Progenitor cell of endocrine pancreas (in vitro differentiated cells): Measurements from ENCODE around the gene TMEM164. TPM values are rescaled to one million over a fixed set of nuclear protein-coding genes. Genes with fewer than 3 reads are reported as not detected.

Source experiments
- DNase-seq: peaks from one replicate; pipeline ENCODE4 v3.0.0; 2021; ENCODE audit warnings: low spot score; ENCODE audit not compliant: unreplicated experiment
- H3K27ac Mint-ChIP-seq: 2 replicates; pipeline ENCODE4 v1.8.0; 2021; ENCODE audit warnings: mild to moderate bottlenecking, moderate library complexity, mixed read lengths
- H3K27me3 Mint-ChIP-seq: 2 replicates; pipeline ENCODE4 v1.8.0; 2021; ENCODE audit warnings: mixed read lengths
- H3K36me3 Mint-ChIP-seq: 2 replicates; pipeline ENCODE4 v1.8.0; 2022; ENCODE audit warnings: mixed read lengths; ENCODE audit not compliant: insufficient read depth
- H3K4me1 Mint-ChIP-seq: 2 replicates; pipeline ENCODE4 v1.8.0; 2021; ENCODE audit warnings: low read depth, mixed read lengths
- H3K4me3 Mint-ChIP-seq: 2 replicates; pipeline ENCODE4 v1.8.0; 2021; ENCODE audit warnings: low read depth, mild to moderate bottlenecking, moderate library complexity, mixed read lengths
- H3K9me3 Mint-ChIP-seq: 2 replicates; pipeline ENCODE4 v1.8.0; 2021; ENCODE audit warnings: low read depth, mixed read lengths
- total RNA-seq: library from RNA; stranded (reverse); gene quantifications from 2 replicates; pipeline ENCODE4 v1.2.1, GENCODE V29; 2021
- TF ChIP-seq, protein P1 (sequence below): fragments of 200-600 bp; sonication (generic); IDR thresholded peaks from one replicate; pipeline ENCODE4 v1.5.0; 2021; ENCODE audit warnings: antibody characterized with exemption, mild to moderate bottlenecking; ENCODE audit not compliant: unreplicated experiment

Gene TMEM164
- total RNA-seq, 1 donor from 2014 or later = 109 TPM

DNA sequence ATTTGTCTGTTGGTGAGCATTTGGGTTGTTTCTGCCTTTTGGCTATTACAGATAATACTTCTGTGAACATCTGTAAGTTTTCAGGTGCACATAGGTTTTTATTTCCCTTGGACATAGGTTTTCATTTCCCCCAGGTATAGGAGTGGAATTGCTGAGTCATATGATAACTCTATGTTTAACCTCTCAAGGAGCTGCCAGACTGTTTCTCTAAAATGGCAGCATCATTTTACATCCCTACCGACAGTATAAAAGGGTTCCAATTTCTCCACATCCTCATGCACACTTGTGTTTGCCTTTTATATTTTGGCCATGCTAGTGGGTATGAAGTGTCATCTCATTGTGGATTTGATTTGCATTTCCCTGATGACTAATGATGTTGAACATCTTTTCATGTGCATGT is 53.5 kb downstream of the TMEM164 start:
- TF ChIP-seq, protein P1, sequence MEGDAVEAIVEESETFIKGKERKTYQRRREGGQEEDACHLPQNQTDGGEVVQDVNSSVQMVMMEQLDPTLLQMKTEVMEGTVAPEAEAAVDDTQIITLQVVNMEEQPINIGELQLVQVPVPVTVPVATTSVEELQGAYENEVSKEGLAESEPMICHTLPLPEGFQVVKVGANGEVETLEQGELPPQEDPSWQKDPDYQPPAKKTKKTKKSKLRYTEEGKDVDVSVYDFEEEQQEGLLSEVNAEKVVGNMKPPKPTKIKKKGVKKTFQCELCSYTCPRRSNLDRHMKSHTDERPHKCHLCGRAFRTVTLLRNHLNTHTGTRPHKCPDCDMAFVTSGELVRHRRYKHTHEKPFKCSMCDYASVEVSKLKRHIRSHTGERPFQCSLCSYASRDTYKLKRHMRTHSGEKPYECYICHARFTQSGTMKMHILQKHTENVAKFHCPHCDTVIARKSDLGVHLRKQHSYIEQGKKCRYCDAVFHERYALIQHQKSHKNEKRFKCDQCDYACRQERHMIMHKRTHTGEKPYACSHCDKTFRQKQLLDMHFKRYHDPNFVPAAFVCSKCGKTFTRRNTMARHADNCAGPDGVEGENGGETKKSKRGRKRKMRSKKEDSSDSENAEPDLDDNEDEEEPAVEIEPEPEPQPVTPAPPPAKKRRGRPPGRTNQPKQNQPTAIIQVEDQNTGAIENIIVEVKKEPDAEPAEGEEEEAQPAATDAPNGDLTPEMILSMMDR = no peak
- no peak overlapping the region for H3K27ac Mint-ChIP-seq
- H3K36me3 Mint-ChIP-seq = peaks cover 27% of the 10 kb centered on the region
- H3K4me1 Mint-ChIP-seq = peaks cover 7% of the 10 kb centered on the region
- H3K4me3 Mint-ChIP-seq = no peak overlapping the region
- no peaks in the 10 kb centered on the region for H3K27me3 Mint-ChIP-seq
- peaks cover 7% of the 10 kb centered on the region for H3K9me3 Mint-ChIP-seq
- no peak for DNase-seq

DNA sequence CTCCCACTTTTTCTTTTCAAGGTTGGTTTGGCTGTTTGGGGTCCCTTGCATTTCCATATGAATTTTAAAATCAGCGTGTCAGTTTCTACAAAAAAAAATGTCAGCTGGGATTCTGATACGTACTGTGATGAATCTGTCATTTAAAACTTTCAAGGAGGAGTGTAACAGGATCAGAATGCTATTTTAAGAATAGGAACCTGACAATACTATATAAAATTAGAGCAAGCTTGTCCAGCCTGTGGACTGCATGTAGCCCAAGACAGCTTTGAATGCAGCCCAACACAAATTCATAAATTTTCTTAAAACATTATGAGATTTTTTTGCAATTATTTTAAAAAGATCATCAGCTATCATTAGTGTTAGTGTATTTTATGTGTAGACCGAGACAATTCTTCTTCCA is 56.5 kb downstream of the TMEM164 start:
- Mint-ChIP-seq H3K4me3 (no peak overlapping the region), H3K9me3 (peaks cover 7% of the 10 kb centered on the region), H3K27ac (no peak overlapping the region), H3K4me1 (peaks cover 7% of the 10 kb centered on the region), H3K36me3 (peaks cover 23% of the 10 kb centered on the region), H3K27me3 (no peaks in the 10 kb centered on the region)
- DNase-seq = no peak
- TF ChIP-seq, protein P1 = no peak

DNA sequence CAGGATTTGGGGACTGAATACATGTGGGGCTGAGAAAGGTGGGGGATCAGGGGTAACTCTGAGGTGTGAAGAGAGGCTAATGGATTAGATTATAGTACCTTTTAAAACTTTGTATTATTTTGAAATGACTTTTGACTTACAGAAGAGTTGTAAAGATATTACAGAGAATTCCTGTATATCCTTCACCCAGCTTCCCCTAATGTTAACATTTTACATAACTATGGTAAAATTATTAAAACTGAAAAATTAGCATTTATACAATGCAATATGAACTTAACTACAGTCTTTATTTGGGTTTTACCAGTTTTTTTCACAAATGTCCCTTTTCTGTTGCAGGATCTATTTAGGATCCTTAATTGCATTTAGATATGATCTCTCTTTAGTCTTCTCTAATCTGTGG is 57.4 kb downstream of the TMEM164 start:
- no peak overlapping the region for H3K4me3 Mint-ChIP-seq
- no peak overlapping the region for H3K27ac Mint-ChIP-seq
- peaks cover 7% of the 10 kb centered on the region for H3K9me3 Mint-ChIP-seq
- DNase-seq = no peak
- no peaks in the 10 kb centered on the region for H3K27me3 Mint-ChIP-seq
- TF ChIP-seq, protein P1 = no peak
- H3K4me1 Mint-ChIP-seq = peaks cover 10% of the 10 kb centered on the region
- H3K36me3 Mint-ChIP-seq = peaks cover 20% of the 10 kb centered on the region

DNA sequence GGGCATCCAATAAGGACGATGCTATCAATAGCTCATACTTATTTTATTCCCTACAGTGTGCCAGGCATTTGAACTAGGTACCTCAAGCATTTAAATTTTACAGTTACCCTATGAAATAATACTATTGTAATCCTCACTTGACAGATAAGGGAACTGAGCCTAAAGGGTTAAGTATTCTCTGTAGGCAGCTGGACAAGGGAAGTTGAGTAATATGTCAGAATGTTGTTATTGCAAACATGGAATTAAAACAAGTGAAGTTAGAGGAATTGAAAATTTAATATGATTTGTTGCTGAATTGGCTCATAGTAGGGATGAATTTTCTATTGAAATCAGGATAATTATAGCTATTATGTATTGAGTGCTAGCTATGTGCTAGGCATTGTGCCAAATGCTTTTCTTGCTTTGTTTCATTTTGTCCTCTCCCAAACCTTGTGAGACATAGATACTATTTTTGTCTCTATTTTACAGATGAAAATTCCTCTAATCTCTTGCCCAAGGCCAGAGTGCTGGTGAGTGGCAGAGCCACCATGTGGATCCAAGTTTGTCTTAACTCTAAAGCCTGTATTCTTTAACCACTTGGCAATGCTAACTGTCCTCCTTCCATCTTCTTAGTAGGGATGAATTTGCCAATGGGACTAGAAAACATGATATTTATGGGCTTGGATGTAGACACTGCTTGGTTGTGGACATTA is 58.1 kb downstream of the TMEM164 start:
- Mint-ChIP-seq H3K27ac (no peak overlapping the region), H3K27me3 (no peaks in the 10 kb centered on the region), H3K36me3 (peaks cover 16% of the 10 kb centered on the region), H3K4me3 (no peak overlapping the region), H3K9me3 (peaks cover 7% of the 10 kb centered on the region), H3K4me1 (peaks cover 13% of the 10 kb centered on the region)
- no peak for DNase-seq
- TF ChIP-seq, protein P1 = no peak

DNA sequence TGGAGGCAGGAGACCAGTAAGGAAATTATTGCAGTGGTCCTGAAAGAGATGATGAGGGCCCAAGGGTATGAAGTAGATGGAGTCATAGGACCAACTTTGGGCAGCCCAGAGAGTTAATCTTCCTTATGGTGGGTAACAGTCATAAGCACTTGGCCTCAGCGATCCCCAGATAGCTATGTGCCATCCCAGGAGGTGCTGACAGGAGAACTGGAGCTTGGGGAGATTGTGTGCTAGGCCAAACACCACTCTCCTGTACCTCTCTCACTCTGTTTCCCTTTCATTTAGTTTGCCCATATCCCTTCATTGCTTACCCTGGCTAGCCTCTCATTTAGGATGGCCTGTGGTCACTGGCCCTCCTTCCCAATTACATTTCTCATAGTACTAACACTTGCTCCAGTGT is 60.0 kb downstream of the TMEM164 start:
- DNase-seq = no peak
- Mint-ChIP-seq H3K4me1 (peaks cover 28% of the 10 kb centered on the region), H3K4me3 (no peak overlapping the region), H3K27me3 (no peaks in the 10 kb centered on the region), H3K27ac (peak overlapping the region; percentile 53), H3K9me3 (peaks cover 7% of the 10 kb centered on the region), H3K36me3 (peaks cover 16% of the 10 kb centered on the region)
- TF ChIP-seq, protein P1 = no peak
